Measurements from ENCODE around the gene SEC62.

The SEC62 gene

GRCh38 chr3:170047133-170047404, 80.5 kb downstream of the SEC62 start:
- TF ChIP-seq ZNF274 (IDR thresholded peaks at IDR 0.05; ENCODE audit: low read depth, low read length), result no peak

More at GRCh38 chr3:170047133-170047404, 80.5 kb downstream of the SEC62 start:
- no peak overlapping the region for H3K4me3 ChIP-seq (ENCODE audit: low read length)
